DOHH2 (cell line): ENCODE results near the gene IGSF9.

Source experiments
- CTCF ChIP-seq: fragments of 200-600 bp; sonication (generic); IDR thresholded peaks from one replicate; pipeline ENCODE4 v1.5.1; 2014; ENCODE audit warnings: antibody characterized with exemption, mild to moderate bottlenecking, low read depth, low read length; ENCODE audit not compliant: poor library complexity, severe bottlenecking
- EZH2phosphoT487 ChIP-seq: fragments of 200-600 bp; sonication (generic); IDR thresholded peaks from 2 replicates; pipeline ENCODE4 v1.6.1; 2017; ENCODE audit warnings: borderline replicate concordance, mild to moderate bottlenecking, antibody characterized with exemption, low read length, moderate library complexity, mixed read lengths

GRCh38 chr1:159900755-159901360 is 44.6 kb downstream of the IGSF9 start:
- TF ChIP-seq CTCF (no peak), EZH2phosphoT487 (no peak)
